Prostate gland (tissue), 2 donors: Measurements from ENCODE around the gene SLC51B.

ENCODE experiments used
- POLR2AphosphoS5 ChIP-seq: sonication (generic); formaldehyde crosslinking; IDR thresholded peaks from one replicate; pipeline ENCODE4 v1.6.1; 2017; ENCODE audit warnings: antibody characterized with exemption
- TF ChIP-seq, protein P1 (sequence below), 4 experiments: fragments of 200-600 bp in 2 of 4; fragments of 450-650 bp in 2 of 4; sonication (generic) in 2 of 4; IDR thresholded peaks; 1 replicate in 3 of 4; 2 replicates in 1 of 4; pipeline ENCODE4 v1.5.1; 2016 to 2019; ENCODE audit warnings: antibody characterized with exemption in 4 of 4, mild to moderate bottlenecking in 2 of 4, moderate library complexity in 2 of 4

DNA sequence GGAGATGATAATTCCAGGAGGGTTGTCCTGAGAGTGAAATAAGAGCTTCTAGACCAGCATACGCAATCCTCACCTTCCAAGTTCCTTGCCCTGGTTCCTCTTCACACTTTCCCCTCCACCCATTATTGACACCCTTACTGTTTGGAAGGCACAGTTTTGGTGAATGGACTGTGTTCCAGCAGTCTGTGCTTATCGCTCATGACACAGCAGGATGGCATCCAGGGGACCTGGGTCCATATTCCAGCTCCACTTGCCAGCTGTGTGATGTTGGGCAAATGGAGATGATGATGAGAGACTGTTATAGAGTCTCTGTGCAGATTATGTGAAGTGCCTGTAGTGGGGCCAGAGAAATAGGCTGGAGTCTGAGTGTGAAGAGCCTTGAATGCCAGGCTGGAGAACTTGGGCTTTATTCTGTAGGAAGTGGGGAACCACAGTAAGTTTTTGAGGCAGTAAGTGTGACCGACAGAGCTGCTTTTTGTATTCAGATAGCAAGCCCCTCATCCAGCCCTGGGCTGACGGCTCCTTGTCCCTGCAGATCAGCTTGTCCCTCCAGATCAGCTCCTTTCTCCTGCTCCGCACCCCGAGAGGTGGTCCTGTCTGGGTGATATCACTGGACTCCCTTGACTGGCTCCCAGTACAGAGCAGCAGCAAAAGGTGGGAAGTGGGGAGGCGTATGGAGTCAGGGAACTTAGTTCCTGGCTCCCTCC, 39.5 kb downstream of the SLC51B start:
- TF ChIP-seq POLR2AphosphoS5: no peak
- TF ChIP-seq, protein P1, sequence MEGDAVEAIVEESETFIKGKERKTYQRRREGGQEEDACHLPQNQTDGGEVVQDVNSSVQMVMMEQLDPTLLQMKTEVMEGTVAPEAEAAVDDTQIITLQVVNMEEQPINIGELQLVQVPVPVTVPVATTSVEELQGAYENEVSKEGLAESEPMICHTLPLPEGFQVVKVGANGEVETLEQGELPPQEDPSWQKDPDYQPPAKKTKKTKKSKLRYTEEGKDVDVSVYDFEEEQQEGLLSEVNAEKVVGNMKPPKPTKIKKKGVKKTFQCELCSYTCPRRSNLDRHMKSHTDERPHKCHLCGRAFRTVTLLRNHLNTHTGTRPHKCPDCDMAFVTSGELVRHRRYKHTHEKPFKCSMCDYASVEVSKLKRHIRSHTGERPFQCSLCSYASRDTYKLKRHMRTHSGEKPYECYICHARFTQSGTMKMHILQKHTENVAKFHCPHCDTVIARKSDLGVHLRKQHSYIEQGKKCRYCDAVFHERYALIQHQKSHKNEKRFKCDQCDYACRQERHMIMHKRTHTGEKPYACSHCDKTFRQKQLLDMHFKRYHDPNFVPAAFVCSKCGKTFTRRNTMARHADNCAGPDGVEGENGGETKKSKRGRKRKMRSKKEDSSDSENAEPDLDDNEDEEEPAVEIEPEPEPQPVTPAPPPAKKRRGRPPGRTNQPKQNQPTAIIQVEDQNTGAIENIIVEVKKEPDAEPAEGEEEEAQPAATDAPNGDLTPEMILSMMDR (IDR thresholded peaks at IDR 0.05): no peak
